GM18499 (cell line): ENCODE data around the gene L3MBTL1.
"Not testable (repeated sequence)": the region's sequence is repeated elsewhere in the genome, so short reads cannot be mapped to it uniquely, and the experiment has no call there.

Source experiments
- ATAC-seq: cut with Tn5 transposase; IDR thresholded peaks from one replicate; pipeline ENCODE4 v1.9.1; 2021; ENCODE audit warnings: moderate number of reproducible peaks; ENCODE audit not compliant: insufficient read depth, unreplicated experiment

The L3MBTL1 gene

GRCh38 chr20:43495388-43495787 is 12.1 kb upstream of the L3MBTL1 start:
- ATAC-seq, result no peak

DNA sequence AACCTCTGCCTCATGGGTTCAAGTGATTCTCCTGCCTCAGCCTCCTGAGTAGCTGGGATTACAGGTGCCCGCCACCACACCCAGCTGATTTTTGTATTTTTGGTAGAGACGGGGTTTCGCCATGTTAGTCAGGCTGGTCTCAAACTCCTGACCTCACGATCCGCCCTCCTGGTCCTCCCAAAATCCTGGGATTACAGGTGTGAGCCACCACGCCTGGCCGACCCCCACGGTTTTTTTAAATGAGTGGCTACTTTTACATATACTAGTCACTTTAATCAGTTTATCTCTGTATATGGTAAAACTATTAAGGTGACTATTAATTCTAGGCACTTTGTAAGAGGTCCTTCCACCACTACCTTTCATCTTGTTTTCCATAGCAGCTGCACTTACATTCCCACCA is 5.5 kb upstream of the L3MBTL1 start:
- ATAC-seq, result not testable (repeated sequence)

GRCh38 chr20:43506238-43506637 is 1.3 kb upstream of the L3MBTL1 start:
- no peak for ATAC-seq

DNA sequence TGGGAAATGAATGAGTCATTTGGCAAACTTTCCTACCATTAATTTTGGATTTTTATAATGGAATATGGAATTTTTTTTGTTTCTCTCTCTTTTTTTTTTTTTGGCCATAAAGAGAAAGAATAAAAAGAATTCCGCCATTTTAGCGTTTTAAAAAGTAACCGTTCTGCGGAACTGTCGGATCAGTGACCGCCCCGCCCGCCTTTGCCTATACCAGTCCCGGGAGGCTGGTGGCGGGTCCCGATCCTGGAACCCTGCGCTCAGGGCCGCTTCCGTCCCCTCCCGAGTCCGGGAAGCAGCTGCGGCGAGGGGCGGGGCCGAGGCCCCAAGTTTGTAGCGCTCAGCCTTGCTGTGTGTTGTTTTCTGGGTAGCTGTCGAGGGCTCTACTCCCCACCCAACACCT is 609 bp downstream of the L3MBTL1 start:
- ATAC-seq, result no peak

GRCh38 chr20:43508604-43509040 is 1.1 kb downstream of the L3MBTL1 start:
- ATAC-seq, result no peak

GRCh38 chr20:43511879-43512278 is 4.4 kb downstream of the L3MBTL1 start:
- no peak for ATAC-seq

GRCh38 chr20:43513372-43513930 is 6.0 kb downstream of the L3MBTL1 start:
- ATAC-seq, result no peak

GRCh38 chr20:43513931-43514647 is 6.6 kb downstream of the L3MBTL1 start:
- peak; percentile 61 for ATAC-seq

DNA sequence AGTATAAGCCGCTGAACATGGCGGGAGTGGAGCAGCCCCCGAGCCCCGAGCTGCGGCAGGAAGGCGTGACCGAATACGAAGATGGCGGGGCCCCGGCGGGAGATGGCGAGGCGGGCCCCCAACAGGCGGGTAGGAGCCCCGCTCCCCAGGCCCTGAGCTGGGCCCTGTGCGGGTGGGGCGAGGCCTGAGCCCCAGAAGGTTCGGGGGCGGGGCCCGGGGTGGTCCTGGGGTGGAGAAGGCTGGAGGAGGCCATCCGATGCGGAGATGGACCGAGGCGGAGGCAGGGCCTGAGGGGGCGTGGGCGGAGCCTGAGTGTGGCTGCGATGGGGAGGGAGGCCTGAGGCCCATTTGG is 7.1 kb downstream of the L3MBTL1 start:
- ATAC-seq, result peak; percentile 16

DNA sequence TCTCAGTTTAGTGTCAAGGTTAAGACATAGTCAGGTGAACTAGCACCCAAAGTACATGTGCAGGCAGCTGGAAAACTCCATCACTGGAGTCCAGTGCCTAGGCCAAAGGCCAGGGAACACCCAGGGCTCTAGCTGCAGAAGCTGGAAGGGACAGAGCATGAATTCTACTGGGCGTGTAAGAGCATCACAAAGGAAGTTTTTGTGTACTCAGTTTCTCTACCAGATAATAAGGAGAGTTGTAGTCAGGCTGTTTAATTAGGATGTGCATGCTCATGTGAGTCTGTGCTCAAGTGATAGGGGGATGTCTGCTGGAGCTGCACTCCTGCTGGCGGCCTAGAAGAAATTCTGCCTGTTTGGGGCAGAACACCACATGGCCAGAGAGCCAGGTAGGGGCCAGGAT is 8.1 kb downstream of the L3MBTL1 start:
- ATAC-seq, result no peak

DNA sequence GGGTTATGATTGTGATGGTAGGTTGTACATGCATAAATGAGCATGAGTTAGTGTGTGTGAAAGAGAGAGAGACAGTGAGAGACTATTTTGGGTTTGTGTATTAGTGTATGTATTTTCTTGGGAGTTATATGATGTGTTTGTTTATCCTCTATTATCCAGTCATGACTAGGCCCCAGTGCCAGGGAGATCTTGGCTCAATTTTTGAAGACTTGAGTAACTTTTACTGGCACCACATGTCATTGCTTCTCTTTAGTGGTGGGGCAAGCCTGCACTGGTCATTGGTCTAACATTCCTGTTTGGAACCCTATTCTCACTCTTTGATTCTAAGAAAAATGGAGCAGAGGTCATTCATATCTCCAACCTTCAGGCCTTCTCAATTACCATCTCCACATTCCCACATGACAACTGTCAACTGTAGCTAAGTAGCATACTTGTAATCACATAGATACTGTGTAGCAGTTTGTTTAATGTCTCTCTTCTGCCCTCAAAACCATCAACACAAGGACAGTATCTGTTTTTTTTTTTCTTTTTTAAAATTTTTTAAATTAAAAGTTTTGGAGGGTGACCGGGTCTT is 8.8 kb downstream of the L3MBTL1 start:
- no peak for ATAC-seq

GRCh38 chr20:43520074-43520630 is 12.7 kb downstream of the L3MBTL1 start:
- no peak for ATAC-seq

- ATAC-seq, result no peak
Observed at GRCh38 chr20:43525021-43525420, 17.5 kb downstream of the L3MBTL1 start.

- no peak for ATAC-seq
Observed at GRCh38 chr20:43528258-43528875, 20.9 kb downstream of the L3MBTL1 start.

GRCh38 chr20:43529051-43529450 is 21.6 kb downstream of the L3MBTL1 start:
- ATAC-seq, result no peak

DNA sequence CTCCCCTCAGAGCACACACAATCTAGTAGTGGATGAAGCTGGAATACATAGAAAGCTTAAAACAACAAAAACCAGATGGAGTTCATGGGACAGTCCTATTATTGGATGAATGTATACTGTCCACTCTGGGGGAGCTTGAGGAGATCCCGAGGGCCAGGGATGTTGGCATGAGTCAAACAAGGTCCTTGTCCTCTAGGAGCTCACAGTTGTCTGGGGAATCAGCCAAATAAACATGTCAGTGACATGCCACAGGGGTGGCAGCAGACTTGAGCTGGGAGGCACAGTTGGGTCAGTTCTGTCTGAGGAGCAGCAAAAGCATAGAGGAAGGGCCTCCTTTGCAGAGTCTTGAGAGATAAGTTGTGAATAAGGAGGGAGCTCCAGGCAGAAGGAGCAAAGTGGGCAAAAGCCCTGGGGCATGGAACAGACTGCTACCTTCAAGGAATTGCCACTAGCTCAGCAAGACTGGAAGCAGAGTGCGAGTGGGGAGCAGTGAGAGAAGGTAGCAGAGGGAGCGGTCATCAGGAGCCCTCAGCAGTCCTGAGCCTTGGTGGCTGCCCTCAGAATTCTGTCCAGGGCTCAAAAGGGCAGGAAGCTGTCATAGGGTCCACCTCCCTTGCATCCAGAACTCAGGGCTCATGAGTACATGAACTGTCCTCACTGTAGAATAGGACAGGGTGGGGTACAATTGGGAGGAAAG is 22.1 kb downstream of the L3MBTL1 start:
- no peak for ATAC-seq

DNA sequence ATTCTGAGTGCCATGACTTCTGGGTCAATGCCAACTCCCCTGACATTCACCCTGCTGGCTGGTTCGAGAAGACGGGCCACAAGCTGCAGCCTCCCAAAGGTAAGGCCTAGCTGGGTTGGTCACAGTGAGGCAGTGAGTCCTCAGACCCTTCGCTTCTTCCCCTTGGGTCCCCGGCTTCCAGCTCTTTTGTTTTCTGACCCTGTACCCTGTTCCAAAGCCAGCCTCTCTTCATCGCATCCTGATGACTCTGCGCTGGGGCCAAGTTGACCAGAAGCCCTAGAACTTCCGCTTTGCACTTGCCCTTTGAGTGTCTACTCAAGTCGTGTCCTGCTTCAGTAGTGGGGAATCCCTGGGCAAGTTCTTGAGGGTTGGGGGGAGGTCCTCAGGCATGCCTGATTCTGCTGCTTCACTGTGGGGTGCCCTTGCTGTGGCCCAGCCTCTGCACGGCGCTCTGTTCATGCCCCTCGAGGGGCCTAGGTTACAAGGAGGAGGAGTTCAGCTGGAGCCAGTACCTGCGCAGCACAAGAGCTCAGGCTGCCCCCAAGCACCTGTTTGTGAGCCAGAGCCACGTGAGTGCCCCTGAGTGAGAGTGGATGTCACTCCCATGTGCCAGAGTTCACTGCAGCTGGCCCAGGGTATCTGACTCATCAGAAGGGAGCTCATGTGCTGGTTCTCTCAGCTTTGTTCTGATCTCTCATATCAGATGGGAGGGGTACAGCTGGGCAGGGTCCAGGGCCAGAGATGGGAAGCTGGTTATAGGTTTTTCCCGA is 23.0 kb downstream of the L3MBTL1 start:
- no peak for ATAC-seq

- ATAC-seq, result no peak
Observed at GRCh38 chr20:43531091-43531443, 23.6 kb downstream of the L3MBTL1 start.

DNA sequence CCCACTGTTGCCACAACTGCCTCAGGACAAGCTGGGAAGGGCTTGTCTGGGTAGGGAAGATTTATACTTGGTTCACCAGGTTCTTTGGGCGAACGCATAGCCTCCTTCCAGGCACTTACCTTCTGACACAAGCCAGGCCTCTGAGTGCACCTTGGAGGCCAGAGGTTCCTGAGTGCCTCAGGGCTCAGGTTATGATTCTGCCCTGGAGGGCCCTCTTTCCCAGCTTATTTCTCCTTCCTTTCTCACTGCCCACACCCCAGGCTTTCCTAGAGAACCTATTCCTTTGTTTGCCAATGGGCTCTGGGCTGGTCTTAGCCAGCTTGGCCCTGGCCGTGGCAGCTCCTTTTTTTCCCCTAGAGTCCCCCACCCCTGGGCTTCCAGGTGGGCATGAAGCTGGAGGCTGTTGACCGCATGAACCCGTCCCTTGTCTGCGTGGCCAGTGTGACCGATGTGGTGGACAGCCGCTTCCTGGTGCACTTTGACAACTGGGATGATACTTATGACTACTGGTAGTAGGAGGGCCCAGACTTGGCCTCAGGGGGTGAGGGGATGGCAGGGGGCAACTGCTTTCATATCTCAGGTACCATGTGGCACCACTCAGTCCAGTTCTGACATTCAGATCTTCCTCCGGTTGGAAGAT is 25.0 kb downstream of the L3MBTL1 start:
- no peak for ATAC-seq
